HG03025 (cell line): Measurements from ENCODE around the gene COMMD1.
A peak's percentile ranks its signal among the peaks of the same experiment; 100 is the strongest.
"Not testable (repeated sequence)": the region's sequence is repeated elsewhere in the genome, so short reads cannot be mapped to it uniquely, and the experiment has no call there.

Experiments
- ATAC-seq: cut with Tn5 transposase; IDR thresholded peaks from one replicate; pipeline ENCODE4 v1.9.1; 2021; ENCODE audit warnings: mild to moderate bottlenecking, moderate library complexity; ENCODE audit not compliant: unreplicated experiment, low FRiP score

Gene COMMD1

GRCh38 chr2:62010632-62011256 is 105.3 kb downstream of the COMMD1 start:
- ATAC-seq: no peak

- ATAC-seq: no peak
Observed at GRCh38 chr2:62013641-62014040, 108.2 kb downstream of the COMMD1 start.

GRCh38 chr2:62014102-62014501 is 108.6 kb downstream of the COMMD1 start:
- ATAC-seq: no peak

- no peak for ATAC-seq
Observed at GRCh38 chr2:62016957-62017356, 111.5 kb downstream of the COMMD1 start.

- no peak for ATAC-seq
Observed at GRCh38 chr2:62029910-62030309, 124.4 kb downstream of the COMMD1 start.

GRCh38 chr2:62030902-62031301 is 125.4 kb downstream of the COMMD1 start:
- ATAC-seq: no peak

- no peak for ATAC-seq
Observed at GRCh38 chr2:62032096-62032495, 126.6 kb downstream of the COMMD1 start.

GRCh38 chr2:62034715-62035114 is 129.2 kb downstream of the COMMD1 start:
- ATAC-seq: no peak

- ATAC-seq: no peak
Observed at GRCh38 chr2:62036229-62036628, 130.8 kb downstream of the COMMD1 start.

GRCh38 chr2:62036761-62037250 is 131.3 kb downstream of the COMMD1 start:
- ATAC-seq: no peak

- peak; percentile 99 for ATAC-seq
Observed at GRCh38 chr2:62038975-62039771, 133.7 kb downstream of the COMMD1 start.

- ATAC-seq: no peak
Observed at GRCh38 chr2:62040926-62041325, 135.5 kb downstream of the COMMD1 start.

- ATAC-seq: not testable (repeated sequence)
Observed at GRCh38 chr2:62041701-62042385, 136.4 kb downstream of the COMMD1 start.

- ATAC-seq: no peak
Observed at GRCh38 chr2:62042400-62042799, 136.9 kb downstream of the COMMD1 start.

- no peak for ATAC-seq
Observed at GRCh38 chr2:62042944-62043343, 137.5 kb downstream of the COMMD1 start.

GRCh38 chr2:62045017-62045543 is 139.6 kb downstream of the COMMD1 start:
- no peak for ATAC-seq

GRCh38 chr2:62046141-62046540 is 140.7 kb downstream of the COMMD1 start:
- ATAC-seq: no peak

- no peak for ATAC-seq
Observed at GRCh38 chr2:62050456-62051045, 145.1 kb downstream of the COMMD1 start.

- no peak for ATAC-seq
Observed at GRCh38 chr2:62054029-62054791, 148.7 kb downstream of the COMMD1 start.

- no peak for ATAC-seq
Observed at GRCh38 chr2:62054916-62055450, 149.5 kb downstream of the COMMD1 start.
